D721Med (cell line): Measurements from ENCODE around the gene ARHGAP45.

ENCODE experiments used
- DNase-seq: peaks from one replicate; pipeline ENCODE4 v3.0.0; 2011; ENCODE audit warnings: low spot score; ENCODE audit not compliant: insufficient read length
- FAIRE-seq: peaks from 2 replicates; lab custom pipeline; 2011; peaks lifted over from hg19 to GRCh38; lab: Jason Lieb, UNC
- TF ChIP-seq, protein P1 (sequence below): IDR thresholded peaks from 2 replicates; pipeline ENCODE4 v1.5.1; 2012; ENCODE audit warnings: mild to moderate bottlenecking, control low read depth; ENCODE audit not compliant: insufficient read depth; ENCODE audit errors: missing control alignments

Gene ARHGAP45

GRCh38 chr19:1094655-1094977 lies 27.6 kb downstream of the ARHGAP45 start:
- no peak for FAIRE-seq
- TF ChIP-seq, protein P1, sequence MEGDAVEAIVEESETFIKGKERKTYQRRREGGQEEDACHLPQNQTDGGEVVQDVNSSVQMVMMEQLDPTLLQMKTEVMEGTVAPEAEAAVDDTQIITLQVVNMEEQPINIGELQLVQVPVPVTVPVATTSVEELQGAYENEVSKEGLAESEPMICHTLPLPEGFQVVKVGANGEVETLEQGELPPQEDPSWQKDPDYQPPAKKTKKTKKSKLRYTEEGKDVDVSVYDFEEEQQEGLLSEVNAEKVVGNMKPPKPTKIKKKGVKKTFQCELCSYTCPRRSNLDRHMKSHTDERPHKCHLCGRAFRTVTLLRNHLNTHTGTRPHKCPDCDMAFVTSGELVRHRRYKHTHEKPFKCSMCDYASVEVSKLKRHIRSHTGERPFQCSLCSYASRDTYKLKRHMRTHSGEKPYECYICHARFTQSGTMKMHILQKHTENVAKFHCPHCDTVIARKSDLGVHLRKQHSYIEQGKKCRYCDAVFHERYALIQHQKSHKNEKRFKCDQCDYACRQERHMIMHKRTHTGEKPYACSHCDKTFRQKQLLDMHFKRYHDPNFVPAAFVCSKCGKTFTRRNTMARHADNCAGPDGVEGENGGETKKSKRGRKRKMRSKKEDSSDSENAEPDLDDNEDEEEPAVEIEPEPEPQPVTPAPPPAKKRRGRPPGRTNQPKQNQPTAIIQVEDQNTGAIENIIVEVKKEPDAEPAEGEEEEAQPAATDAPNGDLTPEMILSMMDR, result no peak
- DNase-seq, result no peak

DNA sequence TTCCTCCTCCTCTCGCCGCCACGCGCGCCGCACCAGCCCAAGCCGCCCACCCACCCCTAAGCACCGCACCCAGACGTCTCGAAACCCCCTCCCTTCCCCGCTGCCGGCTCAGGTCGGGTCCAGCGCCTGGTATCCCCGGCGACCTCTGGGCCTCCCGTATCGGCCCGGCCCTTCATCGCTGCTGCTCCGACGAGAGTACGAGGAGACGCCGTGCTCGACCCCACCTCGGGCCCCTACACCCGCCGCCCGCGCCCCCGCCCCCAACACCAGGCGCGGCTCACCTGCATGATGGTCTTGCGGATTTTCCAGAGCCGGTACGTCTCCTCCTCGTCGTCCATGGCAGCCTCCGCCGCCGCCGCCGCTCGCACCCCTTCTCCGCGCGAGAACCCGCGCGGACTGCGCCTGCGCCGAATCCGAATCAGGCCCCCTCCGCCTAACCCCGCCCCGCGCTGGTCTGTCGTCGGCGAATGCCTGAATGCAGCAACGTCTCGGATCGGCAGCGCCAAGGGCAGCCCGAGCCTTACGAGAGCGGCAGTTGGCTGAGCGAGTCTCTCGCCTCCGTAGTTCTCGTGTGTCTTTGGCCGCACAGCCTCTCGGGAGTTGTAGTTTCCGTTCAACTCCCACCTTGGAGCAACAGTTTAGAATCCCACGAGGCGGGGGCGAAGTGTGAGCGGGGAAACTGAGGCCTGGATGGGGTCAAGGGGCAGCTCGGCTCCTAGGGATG lies 28.2 kb downstream of the ARHGAP45 start, which contains the start of gene POLR2E:
TSS of gene POLR2E (minus strand) at position 398 of the 724 bp plus-strand sequence. CDS start at position 338, 60 bp downstream.
- DNase-seq (peak; percentile 97), FAIRE-seq (no peak)
- TF ChIP-seq, protein P1, result no peak

DNA sequence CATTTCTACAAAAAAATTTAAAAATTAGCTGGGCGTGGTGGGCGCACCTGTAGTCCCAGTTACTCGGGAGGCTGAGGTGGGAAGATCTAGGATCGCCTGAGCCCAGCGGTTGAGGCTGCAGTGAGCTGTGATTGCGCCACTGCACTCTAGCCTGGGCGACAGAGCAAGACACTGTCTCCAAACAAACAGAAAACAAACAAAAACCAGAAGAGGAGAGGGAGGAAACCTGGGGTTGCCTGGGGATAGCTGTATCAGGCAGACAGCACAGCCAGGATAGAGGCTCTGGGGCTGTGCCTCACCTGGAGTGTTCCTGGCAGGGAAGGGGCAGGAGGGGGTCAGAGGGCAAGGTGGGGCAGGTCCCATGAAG lies 30.8 kb downstream of the ARHGAP45 start:
- no peak for FAIRE-seq
- DNase-seq, result no peak
- TF ChIP-seq, protein P1, result no peak

DNA sequence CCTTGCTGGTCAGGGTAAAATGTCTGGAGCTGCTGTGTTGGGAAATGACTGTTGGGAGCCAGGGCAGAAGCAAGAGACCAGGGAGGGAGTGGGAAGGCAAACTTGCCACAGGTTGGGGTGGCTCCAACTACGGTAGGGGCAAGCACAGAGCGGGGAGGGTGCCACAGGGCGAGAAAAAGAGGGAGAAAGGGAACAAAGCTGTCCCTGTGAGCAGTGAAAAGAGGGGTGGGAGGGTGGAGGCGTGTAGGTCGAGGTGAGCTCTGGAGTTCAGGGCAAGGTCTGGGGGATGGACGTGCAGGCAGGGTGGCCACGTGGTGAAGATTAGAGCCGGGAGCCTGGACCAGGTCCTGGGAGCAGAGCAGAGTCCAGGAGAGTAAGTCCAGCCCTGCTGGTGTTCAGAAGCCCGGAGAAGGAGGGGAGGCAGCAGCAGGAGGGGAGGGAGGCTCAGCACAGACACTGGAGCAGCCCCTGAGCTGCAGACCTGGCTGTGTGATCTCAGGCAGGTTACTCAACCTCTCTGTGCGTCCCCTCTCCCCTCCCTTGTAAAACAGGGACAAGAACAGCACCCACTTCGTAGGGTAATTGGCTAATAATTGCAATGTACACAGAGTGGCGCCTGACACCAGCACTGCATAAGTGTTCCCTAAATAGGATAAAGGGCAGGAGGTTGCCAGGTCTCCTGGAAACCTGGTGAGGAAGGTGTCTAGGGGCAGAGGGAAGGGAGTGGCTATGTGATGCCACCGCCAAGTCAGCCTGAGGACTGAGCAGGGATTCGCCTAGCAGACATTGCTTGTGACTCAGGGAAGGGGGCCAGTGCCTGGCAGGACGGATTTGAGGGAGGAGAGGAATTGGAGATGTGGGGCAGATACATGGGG lies 31.4 kb downstream of the ARHGAP45 start:
- FAIRE-seq, result no peak
- no peak for DNase-seq
- TF ChIP-seq, protein P1, result no peak

GRCh38 chr19:1101337-1101698 lies 34.4 kb downstream of the ARHGAP45 start:
- no peak for FAIRE-seq
- TF ChIP-seq, protein P1, result no peak
- DNase-seq, result no peak

DNA sequence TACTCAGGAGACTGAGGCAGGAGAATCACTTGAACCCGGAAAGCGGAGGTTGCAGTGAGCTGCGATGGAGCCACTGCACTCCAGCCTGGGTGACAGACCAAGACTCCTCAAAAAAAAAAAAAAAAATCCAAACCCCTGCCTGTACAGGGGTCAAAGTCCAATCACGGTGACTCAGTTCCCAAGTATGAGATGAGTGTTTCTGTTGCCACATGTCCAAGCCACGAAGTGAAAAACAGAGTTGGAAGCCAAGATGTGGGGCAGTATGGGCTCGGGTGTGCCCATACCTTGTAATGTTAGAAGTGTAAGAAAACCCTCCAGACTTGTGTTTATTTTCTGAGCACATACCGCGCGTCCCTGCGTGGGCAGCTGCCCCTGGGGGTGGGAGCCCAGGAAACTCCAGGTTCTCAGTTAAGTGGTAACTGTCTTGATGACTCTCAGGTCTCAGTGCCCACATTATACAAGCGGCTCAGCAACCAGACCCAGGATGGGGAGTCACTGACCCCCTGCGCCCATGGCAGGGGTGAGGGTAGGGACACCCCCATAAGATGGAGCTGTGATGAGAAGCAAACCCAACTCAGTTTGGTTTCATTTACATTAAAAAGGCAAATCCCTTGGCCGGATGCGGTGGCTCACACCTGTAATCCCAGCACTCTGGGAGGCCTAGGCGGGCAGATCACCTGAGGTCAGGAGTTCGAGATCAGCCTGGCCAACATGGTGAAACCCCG lies 35.6 kb downstream of the ARHGAP45 start:
- no peak for DNase-seq
- FAIRE-seq, result no peak
- TF ChIP-seq, protein P1, result no peak
